Thyroid gland (tissue), 4 donors: ENCODE data around the gene ERICH6B. TPM values are rescaled to one million over a fixed set of nuclear protein-coding genes. Genes with fewer than 3 reads are reported as not detected.

Source experiments
- DNase-seq, 2 donors: peaks; one replicate each; pipeline ENCODE4 v3.0.0-alpha.2; 2019
- H3K27ac ChIP-seq, 3 donors: fragments of 200-600 bp; sonication (generic); 1 replicate in 2 of 3; 2 replicates in 1 of 3; pipeline ENCODE4 v1.5.1; 2016 to 2019; ENCODE audit warnings: mild to moderate bottlenecking in 1 of 3, moderate library complexity in 1 of 3
- H3K27me3 ChIP-seq: fragments of 200-600 bp; sonication (generic); one replicate; pipeline ENCODE4 v1.5.1; 2019
- H3K36me3 ChIP-seq, 2 donors: fragments of 200-600 bp; sonication (generic); one replicate each; pipeline ENCODE4 v1.5.1; 2016 to 2019
- H3K4me1 ChIP-seq, 2 donors: fragments of 200-600 bp; sonication (generic); one replicate each; pipeline ENCODE4 v1.5.1; 2017 to 2019
- H3K4me3 ChIP-seq, 3 donors: fragments of 200-600 bp; sonication (generic); replicated peaks in 1 of 3; 1 replicate in 2 of 3; 2 replicates in 1 of 3; pipeline ENCODE4 v1.5.1; 2016; ENCODE audit warnings: mild to moderate bottlenecking in 1 of 3
- H3K9me3 ChIP-seq: fragments of 200-600 bp; sonication (generic); one replicate; pipeline ENCODE4 v1.5.1; 2017
- POLR2A ChIP-seq, 2 donors: fragments of 450-650 bp; IDR thresholded peaks; one replicate each; pipeline ENCODE4 v1.6.1; 2017; ENCODE audit warnings: antibody characterized with exemption in 2 of 2, mild to moderate bottlenecking in 2 of 2, moderate library complexity in 1 of 2
- WGBS, 2 donors: methylation state at CpG; one replicate each; pipeline ENCODE4 v1.1.5; 2017; 5-methylcytosine and 5-hydroxymethylcytosine counted together
- intact Hi-C: fragments of 100-400 bp; cut with DNase I; formaldehyde crosslinking; loops from one replicate; pipeline ENCODE4 v1.15.1; 2023
- total RNA-seq, 4 donors: library from RNA; depleted of rRNA; stranded (reverse); fragments of >200 nt; gene quantifications; one replicate each; pipeline ENCODE4 v1.2.3, GENCODE V29; 2016
- TF ChIP-seq, protein P1 (sequence below), 6 experiments: fragments of 200-600 bp in 3 of 6; fragments of 450-650 bp in 3 of 6; sonication (generic) in 3 of 6; IDR thresholded peaks; one replicate each; pipeline ENCODE4 v1.5.1; 2016 to 2019; ENCODE audit warnings: antibody characterized with exemption in 6 of 6, mild to moderate bottlenecking in 2 of 6, inconsistent platforms in 1 of 6, moderate library complexity in 1 of 6

ERICH6B gene
- total RNA-seq, 4 donors from 2014 or later: not detected

- no peak for DNase-seq
- TF ChIP-seq, protein P1, sequence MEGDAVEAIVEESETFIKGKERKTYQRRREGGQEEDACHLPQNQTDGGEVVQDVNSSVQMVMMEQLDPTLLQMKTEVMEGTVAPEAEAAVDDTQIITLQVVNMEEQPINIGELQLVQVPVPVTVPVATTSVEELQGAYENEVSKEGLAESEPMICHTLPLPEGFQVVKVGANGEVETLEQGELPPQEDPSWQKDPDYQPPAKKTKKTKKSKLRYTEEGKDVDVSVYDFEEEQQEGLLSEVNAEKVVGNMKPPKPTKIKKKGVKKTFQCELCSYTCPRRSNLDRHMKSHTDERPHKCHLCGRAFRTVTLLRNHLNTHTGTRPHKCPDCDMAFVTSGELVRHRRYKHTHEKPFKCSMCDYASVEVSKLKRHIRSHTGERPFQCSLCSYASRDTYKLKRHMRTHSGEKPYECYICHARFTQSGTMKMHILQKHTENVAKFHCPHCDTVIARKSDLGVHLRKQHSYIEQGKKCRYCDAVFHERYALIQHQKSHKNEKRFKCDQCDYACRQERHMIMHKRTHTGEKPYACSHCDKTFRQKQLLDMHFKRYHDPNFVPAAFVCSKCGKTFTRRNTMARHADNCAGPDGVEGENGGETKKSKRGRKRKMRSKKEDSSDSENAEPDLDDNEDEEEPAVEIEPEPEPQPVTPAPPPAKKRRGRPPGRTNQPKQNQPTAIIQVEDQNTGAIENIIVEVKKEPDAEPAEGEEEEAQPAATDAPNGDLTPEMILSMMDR (IDR thresholded peaks at IDR 0.05): no peak
- no peak for TF ChIP-seq POLR2A (IDR thresholded peaks at IDR 0.05)
- no peaks in the 10 kb centered on the region for H3K9me3 ChIP-seq
- peaks cover 29% of the 10 kb centered on the region in 2 donors for H3K36me3 ChIP-seq
- H3K27ac ChIP-seq: no peak overlapping the region
- no peaks in the 10 kb centered on the region for H3K27me3 ChIP-seq
- WGBS, 2 donors: 84 to 86% methylated on average over 1 of the region's 1 CpG
- no peaks in the 10 kb centered on the region for H3K4me1 ChIP-seq
- H3K4me3 ChIP-seq: no peak overlapping the region
- intact Hi-C loops: no loop called here
These were observed 78.0 kb downstream of the ERICH6B start for GRCh38 chr13:45537516-45537915.

DNA sequence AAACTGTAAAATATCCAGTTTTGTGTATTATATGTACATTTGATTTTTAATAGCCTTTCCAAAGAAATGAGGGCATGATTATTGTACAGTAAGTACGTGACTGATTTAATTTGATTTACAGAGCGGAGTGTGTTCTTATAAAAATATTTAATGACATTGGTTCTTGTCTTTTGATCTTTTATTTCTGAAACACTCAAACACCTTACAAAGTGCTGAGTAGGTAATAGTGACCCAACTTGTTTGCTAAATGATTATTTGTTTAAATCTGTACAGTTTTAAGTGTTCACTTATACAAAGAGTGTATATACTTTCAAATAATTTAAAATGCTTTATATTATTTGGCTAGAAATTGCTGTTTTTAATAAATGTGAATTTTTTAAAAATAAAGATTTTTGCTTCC is 79.3 kb downstream of the ERICH6B start:
- 96% methylated on average over 2 of the region's 2 CpGs for WGBS, 2 donors
- TF ChIP-seq POLR2A (IDR thresholded peaks at IDR 0.05): no peak
- TF ChIP-seq, protein P1 (IDR thresholded peaks at IDR 0.05): no peak
- Histone ChIP-seq H3K4me1 (no peaks in the 10 kb centered on the region), H3K27me3 (no peaks in the 10 kb centered on the region), H3K27ac (no peak overlapping the region), H3K9me3 (no peaks in the 10 kb centered on the region), H3K36me3 (peaks cover 29 to 33% of the 10 kb centered on the region in 2 donors), H3K4me3 (no peak overlapping the region)
- intact Hi-C loops: no loop called here
- no peak for DNase-seq

- no peaks in the 10 kb centered on the region for H3K9me3 ChIP-seq
- H3K36me3 ChIP-seq: peaks cover 29 to 45% of the 10 kb centered on the region in 2 donors
- H3K4me1 ChIP-seq: no peaks in the 10 kb centered on the region
- WGBS, 2 donors: 90% methylated on average over 9 of the region's 9 CpGs
- TF ChIP-seq POLR2A (IDR thresholded peaks at IDR 0.05): no peak
- TF ChIP-seq, protein P1 (IDR thresholded peaks at IDR 0.05): no peak
- no peak overlapping the region for H3K27ac ChIP-seq
- no peak overlapping the region for H3K4me3 ChIP-seq
- H3K27me3 ChIP-seq: no peaks in the 10 kb centered on the region
- intact Hi-C loops: no loop called here
- DNase-seq: no peak
These were observed 80.9 kb downstream of the ERICH6B start for GRCh38 chr13:45534604-45535003.

DNA sequence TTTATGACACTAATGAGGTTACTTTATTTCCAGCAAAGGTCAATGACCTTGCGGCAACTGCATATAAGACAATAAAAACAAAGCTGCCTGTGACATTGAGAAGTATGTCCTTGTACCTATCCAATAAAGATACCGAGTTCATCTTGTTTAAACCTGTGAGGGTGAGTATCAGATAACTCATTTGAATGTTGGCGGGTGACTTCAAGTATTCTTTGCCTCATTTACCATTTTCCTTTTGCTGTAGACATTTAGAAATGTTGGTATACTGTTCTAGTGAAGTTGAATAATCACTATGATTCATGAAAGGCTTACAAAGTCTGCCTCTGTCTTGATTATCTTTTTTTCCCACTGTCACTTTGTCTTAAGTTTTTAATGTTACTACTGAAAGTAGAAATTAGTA is 85.8 kb downstream of the ERICH6B start:
- DNase-seq: no peak
- Histone ChIP-seq H3K4me3 (no peak overlapping the region), H3K36me3 (peaks cover 16 to 33% of the 10 kb centered on the region in 2 donors), H3K4me1 (no peaks in the 10 kb centered on the region), H3K27me3 (no peaks in the 10 kb centered on the region), H3K27ac (no peak overlapping the region), H3K9me3 (no peaks in the 10 kb centered on the region)
- intact Hi-C loops: no loop called here
- TF ChIP-seq POLR2A (IDR thresholded peaks at IDR 0.05): no peak
- TF ChIP-seq, protein P1 (IDR thresholded peaks at IDR 0.05): no peak
- 86 to 93% methylated on average over 3 of the region's 3 CpGs for WGBS, 2 donors

GRCh38 chr13:45527699-45528462 is 87.7 kb downstream of the ERICH6B start:
- H3K27me3 ChIP-seq: no peaks in the 10 kb centered on the region
- no peaks in the 10 kb centered on the region for H3K4me1 ChIP-seq
- H3K4me3 ChIP-seq: no peak overlapping the region
- no peak for TF ChIP-seq POLR2A (IDR thresholded peaks at IDR 0.05)
- TF ChIP-seq, protein P1 (IDR thresholded peaks at IDR 0.05): no peak
- peaks cover 0 to 20% of the 10 kb centered on the region in 2 donors for H3K36me3 ChIP-seq
- no peaks in the 10 kb centered on the region for H3K9me3 ChIP-seq
- no peak for DNase-seq
- 83 to 87% methylated on average over 6 of the region's 6 CpGs for WGBS, 2 donors
- intact Hi-C loops: no loop called here
- no peak overlapping the region for H3K27ac ChIP-seq
